SJSA1 (cell line): ENCODE data around the gene SLC7A5. TPM values are rescaled to one million over a fixed set of nuclear protein-coding genes. Genes with fewer than 3 reads are reported as not detected.
A peak's percentile ranks its signal among the peaks of the same experiment; 100 is the strongest.
"Not testable (repeated sequence)": the region's sequence is repeated elsewhere in the genome, so short reads cannot be mapped to it uniquely, and the experiment has no call there.

Experiments
- DNase-seq, 2 experiments: peaks; one replicate each; pipeline ENCODE4 v3.0.0-alpha.2; 2015 to 2020; ENCODE audit warnings: low spot score in 2 of 2, low read depth in 1 of 2
- H3K27ac ChIP-seq: fragments of 250-450 bp; sonication (Bioruptor Pico); 2 replicates; pipeline ENCODE4 v1.5.1; 2020; ENCODE audit warnings: mild to moderate bottlenecking, moderate library complexity
- H3K27me3 ChIP-seq: fragments of 250-450 bp; sonication (Bioruptor Pico); replicated peaks from 2 replicates; pipeline ENCODE4 v1.5.1; 2020; ENCODE audit warnings: mild to moderate bottlenecking, moderate library complexity
- H3K36me3 ChIP-seq: fragments of 250-450 bp; sonication (Bioruptor Pico); 2 replicates; pipeline ENCODE4 v1.5.1; 2020; ENCODE audit warnings: mild to moderate bottlenecking
- H3K4me1 ChIP-seq: fragments of 250-450 bp; sonication (Bioruptor Pico); replicated peaks from 2 replicates; pipeline ENCODE4 v1.6.1; 2021; ENCODE audit warnings: mild to moderate bottlenecking
- H3K4me3 ChIP-seq: fragments of 250-450 bp; sonication (Bioruptor Pico); 2 replicates; pipeline ENCODE4 v1.5.1; 2020; ENCODE audit warnings: mild to moderate bottlenecking
- H3K9me3 ChIP-seq: fragments of 250-450 bp; sonication (Bioruptor Pico); replicated peaks from 2 replicates; pipeline ENCODE4 v1.5.1; 2020; ENCODE audit warnings: mild to moderate bottlenecking
- total RNA-seq: library from RNA; depleted of rRNA; stranded (reverse); fragments of >200 nt; shearing (Covaris generic); gene quantifications from 2 replicates; pipeline ENCODE4 v1.2.3, GENCODE V29; 2014

The SLC7A5 gene
- total RNA-seq, 1 experiment from 2014 or later: 238 TPM

- H3K36me3 ChIP-seq: no peaks in the 10 kb centered on the region
- no peak overlapping the region for H3K4me3 ChIP-seq
- no peaks in the 10 kb centered on the region for H3K27me3 ChIP-seq
- no peaks in the 10 kb centered on the region for H3K4me1 ChIP-seq
- H3K27ac ChIP-seq: no peak overlapping the region
- DNase-seq: no peak
- H3K9me3 ChIP-seq: peaks cover 21% of the 10 kb centered on the region
These were observed 53.7 kb downstream of the SLC7A5 start for GRCh38 chr16:87815567-87815966.

GRCh38 chr16:87812200-87812656 lies 57.1 kb downstream of the SLC7A5 start:
- Histone ChIP-seq H3K4me1 (peaks cover 19% of the 10 kb centered on the region), H3K36me3 (no peaks in the 10 kb centered on the region), H3K9me3 (peaks cover 10% of the 10 kb centered on the region), H3K27ac (no peak overlapping the region), H3K27me3 (no peaks in the 10 kb centered on the region), H3K4me3 (no peak overlapping the region)
- no peak for DNase-seq

- H3K4me1 ChIP-seq: peaks cover 27% of the 10 kb centered on the region
- not testable (repeated sequence) for H3K27me3 ChIP-seq, DNase-seq, H3K9me3 ChIP-seq, H3K4me3 ChIP-seq, H3K27ac ChIP-seq, H3K36me3 ChIP-seq
These were observed 57.9 kb downstream of the SLC7A5 start for GRCh38 chr16:87811454-87811853.

GRCh38 chr16:87809150-87809902 lies 60.0 kb downstream of the SLC7A5 start:
- Histone ChIP-seq H3K27me3 (no peaks in the 10 kb centered on the region), H3K9me3 (no peaks in the 10 kb centered on the region; the same call in 1 of the 2 replicates), H3K36me3 (no peaks in the 10 kb centered on the region), H3K4me3 (no peak overlapping the region), H3K27ac (no peak overlapping the region), H3K4me1 (peaks cover 37% of the 10 kb centered on the region)
- DNase-seq: no peak

- H3K4me3 ChIP-seq: no peak overlapping the region
- H3K9me3 ChIP-seq: no peaks in the 10 kb centered on the region; the same call in 1 of the 2 replicates
- no peaks in the 10 kb centered on the region for H3K27me3 ChIP-seq
- H3K36me3 ChIP-seq: no peaks in the 10 kb centered on the region
- no peak overlapping the region for H3K27ac ChIP-seq
- no peak for DNase-seq
- H3K4me1 ChIP-seq: peaks cover 37% of the 10 kb centered on the region
These were observed 61.2 kb downstream of the SLC7A5 start for GRCh38 chr16:87808108-87808507.

- H3K4me3 ChIP-seq: peak overlapping the region; percentile 33
- no peaks in the 10 kb centered on the region; the same call in 1 of the 2 replicates for H3K9me3 ChIP-seq
- H3K27me3 ChIP-seq: no peaks in the 10 kb centered on the region
- peaks cover 37% of the 10 kb centered on the region for H3K4me1 ChIP-seq
- peak; percentile 78 to 82 for DNase-seq
- peak overlapping the region; percentile 80 for H3K27ac ChIP-seq
- H3K36me3 ChIP-seq: no peaks in the 10 kb centered on the region
These were observed 62.4 kb downstream of the SLC7A5 start for GRCh38 chr16:87806641-87807546.

- peak overlapping the region; percentile 33 for H3K4me3 ChIP-seq
- peak overlapping the region; percentile 80 for H3K27ac ChIP-seq
- H3K36me3 ChIP-seq: no peaks in the 10 kb centered on the region
- no peaks in the 10 kb centered on the region; the same call in 1 of the 2 replicates for H3K9me3 ChIP-seq
- H3K27me3 ChIP-seq: no peaks in the 10 kb centered on the region
- H3K4me1 ChIP-seq: peaks cover 37% of the 10 kb centered on the region
- peak in 1 of 2 experiments; percentile 56 for DNase-seq
These were observed 63.1 kb downstream of the SLC7A5 start for GRCh38 chr16:87806261-87806640.

- Histone ChIP-seq H3K4me1 (peaks cover 27% of the 10 kb centered on the region), H3K36me3 (no peaks in the 10 kb centered on the region), H3K27me3 (no peaks in the 10 kb centered on the region), H3K27ac (no peak overlapping the region), H3K4me3 (no peak overlapping the region), H3K9me3 (no peaks in the 10 kb centered on the region; the same call in 1 of the 2 replicates)
- no peak for DNase-seq
These were observed 65.9 kb downstream of the SLC7A5 start for GRCh38 chr16:87803385-87803784.

GRCh38 chr16:87802670-87803069 lies 66.6 kb downstream of the SLC7A5 start:
- Histone ChIP-seq H3K27me3 (no peaks in the 10 kb centered on the region), H3K36me3 (no peaks in the 10 kb centered on the region), H3K9me3 (no peaks in the 10 kb centered on the region), H3K4me1 (peaks cover 22% of the 10 kb centered on the region), H3K4me3 (no peak overlapping the region), H3K27ac (no peak overlapping the region)
- no peak for DNase-seq

- Histone ChIP-seq H3K36me3 (no peaks in the 10 kb centered on the region), H3K9me3 (no peaks in the 10 kb centered on the region), H3K4me3 (no peak overlapping the region), H3K4me1 (peaks cover 13% of the 10 kb centered on the region), H3K27ac (no peak overlapping the region), H3K27me3 (no peaks in the 10 kb centered on the region)
- DNase-seq: no peak
These were observed 67.5 kb downstream of the SLC7A5 start for GRCh38 chr16:87801679-87802259.

- H3K27me3 ChIP-seq: no peaks in the 10 kb centered on the region
- no peak for DNase-seq
These were observed 68.8 kb downstream of the SLC7A5 start for GRCh38 chr16:87800497-87800896.

GRCh38 chr16:87795336-87795735 lies 74.0 kb downstream of the SLC7A5 start:
- H3K27me3 ChIP-seq: no peaks in the 10 kb centered on the region
- DNase-seq: no peak
- no peak overlapping the region for H3K4me3 ChIP-seq
- H3K27ac ChIP-seq: no peak overlapping the region
- H3K4me1 ChIP-seq: peaks cover 19% of the 10 kb centered on the region
- no peaks in the 10 kb centered on the region for H3K36me3 ChIP-seq
- H3K9me3 ChIP-seq: no peaks in the 10 kb centered on the region

More at GRCh38 chr16:87800497-87800896, 68.8 kb downstream of the SLC7A5 start:
- Histone ChIP-seq H3K9me3 (no peaks in the 10 kb centered on the region), H3K4me1 (peaks cover under 1% of the 10 kb centered on the region; the same call in 1 of the 2 replicates), H3K36me3 (no peaks in the 10 kb centered on the region), H3K27ac (no peak overlapping the region), H3K4me3 (no peak overlapping the region)

GRCh38 chr16:87794485-87795078 lies 74.7 kb downstream of the SLC7A5 start:
- Histone ChIP-seq H3K4me1 (peaks cover 25% of the 10 kb centered on the region), H3K27ac (no peak overlapping the region), H3K36me3 (no peaks in the 10 kb centered on the region), H3K27me3 (no peaks in the 10 kb centered on the region), H3K4me3 (no peak overlapping the region), H3K9me3 (no peaks in the 10 kb centered on the region)
- no peak for DNase-seq
